RPMI7951 (cell line): ENCODE results near the gene PHGDH. TPM values are rescaled to one million over a fixed set of nuclear protein-coding genes. Genes with fewer than 3 reads are reported as not detected.

Source experiments
- DNase-seq: peaks from one replicate; pipeline ENCODE4 v3.0.0-alpha.2; 2012; ENCODE audit warnings: low read depth
- total RNA-seq: library from RNA; depleted of rRNA; stranded (reverse); fragments of >200 nt; shearing (Covaris generic); gene quantifications from 2 replicates; pipeline ENCODE4 v1.2.3, GENCODE V29; 2014; rRNA removed

The PHGDH gene
- total RNA-seq, 1 experiment from 2014 or later, result 46.1 TPM

DNA sequence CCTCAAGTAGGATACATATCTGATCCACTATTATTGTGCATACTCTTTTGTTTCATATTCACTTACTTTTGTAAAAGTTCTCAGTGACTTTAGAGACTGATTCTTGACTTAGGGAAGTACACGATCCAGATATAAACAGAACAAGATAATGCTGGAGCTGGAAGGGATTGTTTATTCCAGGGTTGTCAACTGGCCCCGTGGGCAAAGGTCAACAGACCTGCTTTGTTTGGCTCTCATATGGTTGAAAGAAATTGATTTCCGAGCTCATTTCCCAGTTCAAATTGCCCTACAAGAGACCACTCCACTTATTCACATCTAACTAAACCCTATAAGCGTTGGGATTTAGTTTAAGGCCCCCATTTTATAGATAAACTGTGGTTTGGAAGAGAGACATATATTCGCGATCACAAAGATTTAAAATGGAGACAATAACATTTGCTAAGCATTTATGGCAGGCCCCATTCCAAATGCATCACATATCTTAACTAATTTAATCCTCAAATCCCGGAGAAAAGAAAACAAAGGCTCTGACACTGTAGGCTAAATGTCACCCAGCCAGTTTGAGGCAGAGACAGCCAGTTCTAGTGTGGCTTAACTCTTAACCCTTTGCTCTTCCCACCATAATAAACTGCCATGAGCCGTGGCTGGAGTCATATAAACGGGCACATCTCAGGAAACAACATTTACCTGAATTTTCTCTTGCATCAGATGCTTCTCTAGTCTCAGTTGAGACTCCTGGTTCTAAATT is 78.9 kb downstream of the PHGDH start:
- no peak for DNase-seq

DNA sequence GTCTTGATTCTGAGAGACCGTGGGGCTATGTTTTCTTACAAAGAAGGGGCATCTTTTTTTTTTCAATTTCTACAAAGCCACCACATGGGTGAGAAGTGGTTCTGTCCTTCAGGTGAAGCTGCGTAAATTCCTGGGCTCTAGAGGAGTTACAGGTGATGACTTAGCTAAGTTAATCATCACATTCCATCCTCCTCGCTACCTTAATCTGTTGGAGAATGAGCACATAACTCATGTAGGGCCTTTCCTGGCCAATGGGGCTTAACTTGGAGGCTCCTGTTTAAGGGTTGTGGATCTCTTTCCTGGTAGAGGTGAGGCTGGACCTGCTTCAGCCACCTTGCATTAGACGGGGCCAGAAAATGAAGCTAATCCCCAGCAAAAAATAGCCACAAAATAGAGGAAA is 79.6 kb downstream of the PHGDH start:
- DNase-seq, result no peak

Other genes with a start within 250 kb of the PHGDH start
- gene HSD3B1, start 204.7 kb upstream of the PHGDH start, total RNA-seq, result not detected in 2 replicates
- gene ZNF697, start 63.7 kb upstream of the PHGDH start, total RNA-seq, result 6.6 and 6.7 TPM in 2 replicates
- gene HMGCS2, start 57.0 kb downstream of the PHGDH start, total RNA-seq, result not detected in 2 replicates
- gene REG4, start 99.5 kb downstream of the PHGDH start, total RNA-seq, result not detected in 2 replicates
- gene ADAM30, start 184.6 kb downstream of the PHGDH start, total RNA-seq, result not detected in 2 replicates